Endothelial cell of umbilical vein (primary cell): Measurements from ENCODE around the gene NIPBL. TPM values are rescaled to one million over a fixed set of nuclear protein-coding genes. Genes with fewer than 3 reads are reported as not detected.

ENCODE experiments used
- BruUV-seq: library from RNA; stranded (reverse); fragments of 400-500 nt; replicated peaks from 2 replicates; lab custom pipeline; 2021; lab: Mats Ljungman, UMichigan
- CTCF ChIA-PET: fragments of 300-600, 350-600 bp; sonication (Branson Sonifier 250); formaldehyde crosslinking; loops from one replicate; lab custom pipeline; 2021; ENCODE audit warnings: antibody characterized with exemption, inconsistent platforms; lab: Charles Lee
- POLR2A ChIA-PET: fragments of 300-600, 350-600 bp; sonication (Branson Sonifier 250); formaldehyde crosslinking; loops from one replicate; lab custom pipeline; 2021; ENCODE audit warnings: antibody characterized with exemption, inconsistent platforms; lab: Charles Lee
- DNase-seq: peaks from one replicate; pipeline ENCODE4 v3.0.0-alpha.2; 2011; ENCODE audit warnings: low read depth, low spot score
- FAIRE-seq: peaks from 2 replicates; lab custom pipeline; 2011; peaks lifted over from hg19 to GRCh38; lab: Jason Lieb, UNC
- H2AFZ ChIP-seq: 2 replicates; pipeline ENCODE4 v1.6.0; 2012; ENCODE audit warnings: low read depth, low read length, control low read depth, inconsistent platforms
- H3K27ac ChIP-seq: 2 replicates; pipeline ENCODE4 v1.5.1; 2011; ENCODE audit warnings: low read depth, mild to moderate bottlenecking, control low read depth, low read length, moderate library complexity; ENCODE audit not compliant: insufficient read depth
- H3K27me3 ChIP-seq, 2 experiments: 2 replicates each; pipeline versions ENCODE4 v1.6.0 to v1.6.1; 2011; ENCODE audit warnings: low read length in 2 of 2, mixed read lengths in 1 of 2; ENCODE audit not compliant: control insufficient read depth in 2 of 2, insufficient read depth in 2 of 2
- H3K36me3 ChIP-seq, 2 experiments: 2 replicates in 1 of 2; 3 replicates in 1 of 2; pipeline ENCODE4 v1.5.1; 2011; ENCODE audit warnings: low read length in 2 of 2, mild to moderate bottlenecking in 1 of 2, moderate library complexity in 1 of 2; ENCODE audit not compliant: control insufficient read depth in 2 of 2, insufficient read depth in 2 of 2; ENCODE audit errors: extremely low read depth in 1 of 2
- H3K4me1 ChIP-seq: 3 replicates; pipeline ENCODE4 v1.5.1; 2011; ENCODE audit warnings: mild to moderate bottlenecking, low read length; ENCODE audit not compliant: control insufficient read depth, insufficient read depth; ENCODE audit errors: extremely low read depth
- H3K4me2 ChIP-seq: 2 replicates; pipeline ENCODE4 v1.6.1; 2011; ENCODE audit warnings: low read length, control low read depth, mixed read lengths; ENCODE audit not compliant: insufficient read depth
- H3K4me3 ChIP-seq, 3 experiments: fragments of 200-600 bp in 1 of 3; sonication (generic), shearing (Covaris generic) in 1 of 3; replicated peaks in 1 of 3; 2 replicates each; pipeline ENCODE4 v1.5.1; 2011 to 2016; ENCODE audit warnings: control low read depth in 3 of 3, low read length in 3 of 3, mild to moderate bottlenecking in 2 of 3, inconsistent platforms in 1 of 3, low read depth in 1 of 3, moderate library complexity in 1 of 3; ENCODE audit not compliant: insufficient read depth in 1 of 3
- H3K79me2 ChIP-seq: 2 replicates; pipeline ENCODE4 v1.6.0; 2012; ENCODE audit warnings: low read length, inconsistent platforms; ENCODE audit not compliant: control insufficient read depth, insufficient read depth
- H3K9ac ChIP-seq: replicated peaks from 2 replicates; pipeline ENCODE3; 2011; ENCODE audit warnings: low read length, control low read depth; ENCODE audit not compliant: insufficient read depth; ENCODE audit errors: extremely low read depth
- H3K9me1 ChIP-seq: replicated peaks from 3 replicates; pipeline ENCODE4 v1.6.0; 2011; ENCODE audit warnings: mild to moderate bottlenecking, low read length; ENCODE audit not compliant: control insufficient read depth, insufficient read depth; ENCODE audit errors: extremely low read depth
- H3K9me3 ChIP-seq: replicated peaks from 2 replicates; pipeline ENCODE4 v1.5.1; 2012; ENCODE audit warnings: low read length, inconsistent platforms; ENCODE audit not compliant: control insufficient read depth, insufficient read depth
- H4K20me1 ChIP-seq: replicated peaks from 2 replicates; pipeline ENCODE3; 2011; ENCODE audit warnings: mild to moderate bottlenecking, low read length; ENCODE audit not compliant: control insufficient read depth, insufficient read depth; ENCODE audit errors: extremely low read depth
- EZH2 ChIP-seq: IDR thresholded peaks from 2 replicates; pipeline ENCODE4 v1.6.1; 2012; ENCODE audit warnings: borderline replicate concordance, low read depth, mild to moderate bottlenecking, moderate library complexity, low read length, inconsistent platforms; ENCODE audit not compliant: severe bottlenecking
- FOS ChIP-seq: IDR thresholded peaks from 2 replicates; pipeline ENCODE4 v1.6.1; 2011; ENCODE audit warnings: mild to moderate bottlenecking, low read length, moderate library complexity, borderline replicate concordance; ENCODE audit not compliant: insufficient read depth
- GATA2 ChIP-seq: IDR thresholded peaks from 2 replicates; pipeline ENCODE4 v1.7.0; 2011; ENCODE audit warnings: low read depth, mild to moderate bottlenecking, moderate library complexity, mixed read lengths, low read length; ENCODE audit not compliant: insufficient read length, insufficient read depth
- JUN ChIP-seq: IDR thresholded peaks from 2 replicates; pipeline ENCODE4 v1.6.1; 2011; ENCODE audit warnings: borderline replicate concordance, low read depth; ENCODE audit not compliant: insufficient read length, insufficient read depth
- MYC ChIP-seq: IDR thresholded peaks from one replicate; pipeline ENCODE4 v1.6.1; 2011; ENCODE audit warnings: mild to moderate bottlenecking, low read depth, low read length
- POLR2A ChIP-seq: IDR thresholded peaks from 2 replicates; pipeline ENCODE4 v1.6.1; 2012; ENCODE audit warnings: low read depth, mild to moderate bottlenecking, control low read depth, low read length
- POLR2AphosphoS5 ChIP-seq: IDR thresholded peaks from 2 replicates; pipeline ENCODE4 v1.6.1; 2012; ENCODE audit warnings: low read depth, mild to moderate bottlenecking, control low read depth, low read length, moderate library complexity; ENCODE audit not compliant: insufficient read depth
- dilution Hi-C: fragments of 300-500 bp; cut with MboI; formaldehyde crosslinking; loops from one replicate; pipeline ENCODE4 v1.15.0; 2019; ENCODE audit warnings: low sequenced_read_pairs; ENCODE audit not compliant: extremely low pct_ligation_motif_present
- intact Hi-C: fragments of 100-400 bp; cut with micrococcal nuclease; formaldehyde crosslinking; loops from one replicate; pipeline ENCODE4 v1.10.0; 2022
- polyA plus RNA-seq, 4 experiments: library from polyadenylated mRNA; depleted of rRNA in 3 of 4; stranded (reverse) in 3 of 4; unstranded in 1 of 4; fragments of >200 nt; gene quantifications; 2 replicates each; pipeline versions ENCODE4 v1.2.1 to v1.2.3, GENCODE V29; 2011 to 2012; ENCODE audit warnings: missing spikeins in 1 of 4
- total RNA-seq: library from RNA; stranded (reverse); gene quantifications from 2 replicates; pipeline ENCODE4 v1.2.3, GENCODE V29; 2021
- TF ChIP-seq, protein P1 (sequence below), 2 donors: IDR thresholded peaks; 1 replicate in 1 of 2; 2 replicates in 1 of 2; pipeline ENCODE4 v1.5.1; 2011; ENCODE audit warnings: low read length in 2 of 2, mild to moderate bottlenecking in 2 of 2, moderate library complexity in 2 of 2, control low read depth in 1 of 2, inconsistent platforms in 1 of 2, low read depth in 1 of 2; ENCODE audit not compliant: insufficient read depth in 1 of 2; ENCODE audit errors: extremely low read depth in 1 of 2
- TF ChIP-seq, protein P2 (sequence below): IDR thresholded peaks from 2 replicates; pipeline ENCODE4 v1.6.1; 2011; ENCODE audit not compliant: insufficient read depth, insufficient read length

Gene NIPBL
- total and polyA plus RNA-seq, 2 donors (not counting 3 experiments of a cell fraction or from before 2014, with no cell fraction given), result 15.5 to 50.7 TPM

DNA sequence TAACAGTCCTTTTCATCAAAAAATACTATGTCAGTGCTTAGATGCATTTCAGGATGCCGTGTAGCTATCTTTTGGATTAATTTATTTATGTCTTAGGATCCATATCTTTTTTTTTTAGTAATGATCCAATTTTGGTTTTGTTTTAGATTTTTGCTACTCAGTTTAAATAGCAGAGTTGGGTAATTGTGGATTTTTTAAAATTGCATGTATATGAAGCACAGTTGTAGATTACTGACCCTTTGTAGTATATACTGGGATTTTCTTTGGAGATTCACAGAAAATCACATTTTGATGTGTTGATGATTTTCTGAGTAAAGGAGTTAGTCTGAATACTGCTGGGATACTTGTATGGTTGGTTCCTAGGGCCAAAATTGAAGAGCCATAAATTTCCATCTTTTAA lies 111.8 kb downstream of the NIPBL start:
- H2AFZ ChIP-seq, result no peak overlapping the region
- H4K20me1 ChIP-seq, result peaks cover 2% of the 10 kb centered on the region
- H3K9me3 ChIP-seq, result no peaks in the 10 kb centered on the region
- no peak overlapping the region for H3K9ac ChIP-seq
- H3K36me3 ChIP-seq, result peaks cover 2 to 3% of the 10 kb centered on the region in 2 experiments
- intact Hi-C loops (no loop called here), dilution Hi-C loops (no loop called here)
- ChIA-PET CTCF (interaction anchor here (1.2 to 6.6 kb wide), 3 partner anchors 15 to 118 kb away, joined by 3 to 29 read pairs (median 3); no protein-coding TSS in a partner anchor), POLR2A (no interaction called here)
- DNase-seq, result no peak
- H3K79me2 ChIP-seq, result peaks cover 19% of the 10 kb centered on the region
- no peak overlapping the region for H3K27ac ChIP-seq
- H3K4me1 ChIP-seq, result no peaks in the 10 kb centered on the region
- no peak overlapping the region for H3K4me2 ChIP-seq
- H3K4me3 ChIP-seq, result no peak overlapping the region
- BruUV-seq, result no TSS peak
- H3K27me3 ChIP-seq, result no peaks in the 10 kb centered on the region
- FAIRE-seq, result no peak
- H3K9me1 ChIP-seq, result no peaks in the 10 kb centered on the region
- TF ChIP-seq POLR2AphosphoS5 (no peak), EZH2 (no peak), MYC (no peak), FOS (no peak), GATA2 (no peak), POLR2A (no peak), JUN (no peak)
- TF ChIP-seq, protein P1, sequence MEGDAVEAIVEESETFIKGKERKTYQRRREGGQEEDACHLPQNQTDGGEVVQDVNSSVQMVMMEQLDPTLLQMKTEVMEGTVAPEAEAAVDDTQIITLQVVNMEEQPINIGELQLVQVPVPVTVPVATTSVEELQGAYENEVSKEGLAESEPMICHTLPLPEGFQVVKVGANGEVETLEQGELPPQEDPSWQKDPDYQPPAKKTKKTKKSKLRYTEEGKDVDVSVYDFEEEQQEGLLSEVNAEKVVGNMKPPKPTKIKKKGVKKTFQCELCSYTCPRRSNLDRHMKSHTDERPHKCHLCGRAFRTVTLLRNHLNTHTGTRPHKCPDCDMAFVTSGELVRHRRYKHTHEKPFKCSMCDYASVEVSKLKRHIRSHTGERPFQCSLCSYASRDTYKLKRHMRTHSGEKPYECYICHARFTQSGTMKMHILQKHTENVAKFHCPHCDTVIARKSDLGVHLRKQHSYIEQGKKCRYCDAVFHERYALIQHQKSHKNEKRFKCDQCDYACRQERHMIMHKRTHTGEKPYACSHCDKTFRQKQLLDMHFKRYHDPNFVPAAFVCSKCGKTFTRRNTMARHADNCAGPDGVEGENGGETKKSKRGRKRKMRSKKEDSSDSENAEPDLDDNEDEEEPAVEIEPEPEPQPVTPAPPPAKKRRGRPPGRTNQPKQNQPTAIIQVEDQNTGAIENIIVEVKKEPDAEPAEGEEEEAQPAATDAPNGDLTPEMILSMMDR (IDR thresholded peaks at IDR 0.05; ENCODE audit: extremely low read depth in 1 of 2, insufficient read depth in 1 of 2, low read depth in 1 of 2, low read length in 2 of 2), result no peak
- TF ChIP-seq, protein P2, sequence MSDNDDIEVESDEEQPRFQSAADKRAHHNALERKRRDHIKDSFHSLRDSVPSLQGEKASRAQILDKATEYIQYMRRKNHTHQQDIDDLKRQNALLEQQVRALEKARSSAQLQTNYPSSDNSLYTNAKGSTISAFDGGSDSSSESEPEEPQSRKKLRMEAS, result no peak
